Amniotic epithelial cell (primary cell): ENCODE data around the gene DHRS9.
"Not testable (repeated sequence)": the region's sequence is repeated elsewhere in the genome, so short reads cannot be mapped to it uniquely, and the experiment has no call there.

Experiments used
- DNase-seq: peaks from one replicate; pipeline ENCODE4 v3.0.0-alpha.2; 2010; ENCODE audit warnings: low read depth

DHRS9 gene

DNA sequence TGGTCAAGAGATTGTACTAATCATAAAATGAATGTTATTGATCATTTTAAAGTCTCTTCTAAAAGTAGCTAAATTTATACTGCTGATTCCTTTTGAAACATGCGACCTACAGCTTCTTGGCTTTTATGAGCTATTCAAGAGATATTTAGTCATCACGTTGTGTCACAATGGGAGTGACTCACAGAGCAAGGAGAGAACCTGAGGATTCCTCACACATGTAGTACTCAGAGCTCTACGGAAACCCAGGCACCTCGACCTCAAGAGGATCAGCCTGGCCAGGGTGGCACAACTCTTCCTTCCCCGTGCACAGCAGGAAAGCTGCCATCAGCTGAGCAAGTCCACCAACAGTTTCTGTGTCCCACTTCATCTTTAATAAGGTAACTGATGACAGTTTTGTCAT, at the start of gene DHRS9:
TSS of gene DHRS9 (plus strand) at position 223 of the 400 bp plus-strand sequence. CDS start 12,019 bp downstream, outside the sequence.
- peak; percentile 87 for DNase-seq

GRCh38 chr2:169023161-169023560, 46.2 kb upstream of the DHRS9 start:
- no peak for DNase-seq

- peak; percentile 28 for DNase-seq
These were observed 43.3 kb upstream of the DHRS9 start for GRCh38 chr2:169026056-169026455.

DNA sequence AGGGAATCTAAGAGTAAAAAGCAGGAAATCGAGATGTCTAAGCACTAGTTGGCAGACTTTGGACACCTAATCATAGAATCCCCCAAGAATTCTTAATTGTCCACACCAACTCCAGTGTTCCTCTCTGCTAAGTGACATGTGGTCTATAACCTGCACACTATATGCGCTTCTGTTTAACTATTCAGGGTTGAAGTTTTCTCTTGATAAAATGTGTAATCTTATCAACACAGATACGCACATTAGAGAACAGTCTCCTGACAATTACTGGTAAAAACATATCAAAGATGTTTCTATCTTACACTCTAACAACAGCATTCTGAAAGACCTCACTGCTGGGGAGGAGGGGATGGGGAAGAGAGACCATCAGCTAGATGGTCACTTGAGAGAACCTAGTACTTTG, 42.1 kb upstream of the DHRS9 start:
- no peak for DNase-seq

DNA sequence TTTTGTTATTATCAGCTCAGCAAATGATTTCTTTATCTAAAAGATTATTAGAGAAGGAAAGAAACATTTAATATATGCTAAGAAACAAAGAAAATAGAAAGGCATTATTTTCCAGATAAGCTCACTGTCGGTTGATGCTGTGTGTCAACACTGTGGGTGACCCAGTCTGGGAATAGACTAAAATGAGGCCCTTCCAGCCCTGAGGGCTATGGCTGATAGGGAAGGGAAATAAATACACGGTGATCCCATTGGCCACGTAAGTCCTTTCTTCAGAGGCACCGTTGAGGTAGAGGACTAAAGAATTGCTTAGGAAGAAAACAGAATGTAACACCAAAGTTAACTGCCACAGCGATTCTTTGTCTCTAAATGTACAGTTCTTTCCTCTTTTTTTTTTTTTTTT, 40.0 kb upstream of the DHRS9 start:
- DNase-seq = no peak

- DNase-seq = no peak
These were observed 38.2 kb upstream of the DHRS9 start, which contains the start of gene ABCB11 for GRCh38 chr2:169031202-169031601. Gene ABCB11, minus strand, starts transcription at chr2:169031324. Its CDS starts 13,199 bp downstream, at chr2:169018125.

DNA sequence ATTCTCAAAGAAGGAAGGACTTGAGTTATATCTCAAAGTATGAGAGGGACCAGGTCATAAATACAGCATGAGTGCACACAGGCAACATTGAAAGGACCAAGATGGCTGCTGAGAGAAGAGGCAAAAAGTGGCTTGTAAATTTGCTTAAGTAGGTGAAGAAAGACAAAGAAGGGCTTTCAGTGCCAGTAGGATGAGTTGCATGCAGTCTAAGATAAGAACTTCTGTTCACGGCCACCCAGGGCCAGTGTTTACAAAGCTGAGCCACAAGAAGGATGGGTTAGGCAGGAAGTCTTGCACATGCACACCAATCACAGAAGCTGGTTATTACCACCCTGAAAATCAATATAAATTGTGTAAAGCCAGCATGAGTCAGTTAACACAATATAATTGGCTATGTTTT, 35.1 kb upstream of the DHRS9 start:
- DNase-seq = peak; percentile 72

GRCh38 chr2:169034984-169035544, 34.3 kb upstream of the DHRS9 start:
- DNase-seq = no peak

DNA sequence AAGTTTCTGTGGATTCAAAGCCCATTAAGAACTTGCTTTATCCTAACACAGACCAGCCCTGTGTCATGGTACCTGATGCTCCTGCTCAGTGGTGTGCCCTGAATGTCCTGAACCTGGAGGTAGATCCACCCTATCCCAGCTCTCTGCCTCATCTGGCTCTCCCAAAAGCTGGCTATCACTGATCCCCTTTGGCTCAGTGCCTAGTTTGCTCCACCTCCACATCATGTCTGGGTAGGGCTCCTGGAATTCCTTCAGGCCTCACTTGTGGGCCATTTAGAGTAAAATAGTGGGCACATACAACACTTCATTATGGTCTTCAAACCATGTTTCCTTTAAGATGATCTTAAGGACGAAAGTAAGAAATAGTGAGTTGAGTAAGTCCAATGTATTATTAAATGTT, 33.5 kb upstream of the DHRS9 start:
- no peak for DNase-seq

DNA sequence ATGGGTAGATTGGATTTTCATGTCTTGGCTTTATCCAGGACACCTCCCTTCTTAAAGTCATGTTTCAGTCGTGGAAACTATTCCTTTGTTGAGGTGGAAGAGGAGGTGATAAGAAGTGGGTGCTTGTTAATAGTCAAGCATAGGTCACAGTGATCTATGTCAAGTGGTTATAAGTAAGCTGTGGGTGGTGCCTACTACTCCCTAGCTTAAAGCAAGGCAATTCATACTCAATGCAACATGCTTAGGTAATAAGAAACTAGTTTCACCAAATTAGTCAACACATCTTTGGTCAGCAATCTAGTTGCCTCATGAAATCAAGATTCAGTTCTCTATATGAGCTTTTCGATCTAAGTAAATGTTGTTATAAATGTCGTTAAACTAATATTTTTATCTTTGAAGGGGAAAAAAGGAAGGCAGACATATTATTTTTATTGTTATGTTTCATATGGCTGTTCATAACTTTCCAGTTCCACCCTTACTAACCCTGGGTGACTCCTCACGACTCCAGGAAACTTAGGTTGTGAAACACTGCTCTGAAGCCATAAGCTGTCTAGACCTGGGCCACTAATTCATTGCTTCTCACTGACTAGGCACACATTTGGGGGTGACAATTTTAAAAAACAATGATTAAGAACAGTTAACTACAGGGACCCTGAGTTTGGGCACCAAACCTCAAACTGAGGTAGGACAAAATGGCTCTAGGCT, 32.5 kb upstream of the DHRS9 start:
- no peak for DNase-seq

DNA sequence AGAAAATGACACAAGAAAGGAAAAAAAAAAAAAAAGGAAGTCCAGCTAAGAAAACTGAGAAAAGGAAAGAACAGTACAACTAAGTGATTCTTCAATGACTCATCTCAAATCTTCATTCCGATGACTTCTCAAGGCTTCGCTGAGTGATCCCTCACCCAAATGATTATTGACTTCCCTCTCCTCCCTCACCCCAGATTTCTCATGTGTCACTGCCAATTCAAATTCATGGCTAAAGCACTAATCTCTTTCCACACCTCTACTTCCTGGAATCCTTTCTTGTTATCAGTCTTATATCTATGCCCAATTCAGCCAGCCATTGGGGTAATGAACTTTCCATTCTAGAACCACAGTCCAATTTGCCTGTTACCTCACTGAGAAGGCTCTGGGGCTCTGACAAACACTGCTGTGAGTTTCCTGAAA, 31.0 kb upstream of the DHRS9 start:
- DNase-seq = peak; percentile 57

- DNase-seq = no peak
These were observed 29.7 kb upstream of the DHRS9 start for GRCh38 chr2:169039702-169040101.

DNA sequence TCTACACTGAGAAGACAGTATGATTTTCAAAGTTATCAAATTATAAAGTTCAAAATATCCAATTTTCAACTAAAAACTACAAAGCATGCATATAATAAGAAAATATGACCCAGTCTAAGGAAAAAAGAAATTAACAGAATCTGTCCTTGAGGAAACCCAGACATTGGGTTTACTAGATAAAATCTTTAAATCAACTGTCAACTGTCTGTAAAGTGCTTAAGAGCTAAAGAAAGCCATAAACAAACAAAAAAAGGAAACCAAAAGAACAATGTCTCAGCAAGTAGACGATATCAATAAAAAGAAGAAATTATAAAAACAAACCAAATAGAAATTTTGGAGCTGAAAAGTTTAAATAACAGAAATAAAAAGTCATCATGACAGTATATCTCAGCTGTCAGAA, 27.8 kb upstream of the DHRS9 start:
- no peak for DNase-seq

- no peak for DNase-seq
These were observed 26.5 kb upstream of the DHRS9 start for GRCh38 chr2:169042856-169043255.

DNA sequence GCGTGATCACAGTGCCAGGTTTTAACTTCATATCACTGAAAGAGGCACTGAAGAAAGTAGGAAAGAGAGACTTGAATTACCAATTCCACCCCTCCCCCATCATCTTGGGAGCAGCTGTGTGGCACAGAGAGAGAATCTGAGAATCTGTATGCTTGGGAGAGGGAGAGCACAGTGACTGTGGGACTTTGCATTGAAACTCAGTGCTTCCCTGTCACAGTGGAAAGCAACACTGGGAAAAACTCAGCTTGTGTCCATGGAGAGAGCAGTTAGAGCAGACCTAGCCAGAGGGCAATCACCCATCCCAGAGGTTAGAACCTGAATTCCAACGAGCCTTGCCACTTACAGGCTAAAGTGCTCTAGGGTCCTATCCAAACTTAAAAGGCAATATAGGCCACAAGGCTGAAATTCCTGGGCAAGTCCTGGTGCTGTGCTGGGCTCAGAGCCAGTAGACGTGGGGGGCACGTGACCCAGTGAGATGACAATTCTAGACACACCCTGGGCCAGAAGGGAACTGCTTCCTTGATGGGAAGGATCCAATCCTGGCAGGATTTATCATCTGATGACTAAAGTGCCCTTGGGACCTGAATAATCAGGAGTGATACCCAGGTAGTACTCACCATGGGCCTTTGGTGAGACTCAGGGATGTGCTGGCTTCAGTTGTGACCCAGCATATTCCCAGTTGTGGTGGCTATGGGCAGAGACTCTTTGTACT, 22.8 kb upstream of the DHRS9 start:
- DNase-seq = no peak

DNA sequence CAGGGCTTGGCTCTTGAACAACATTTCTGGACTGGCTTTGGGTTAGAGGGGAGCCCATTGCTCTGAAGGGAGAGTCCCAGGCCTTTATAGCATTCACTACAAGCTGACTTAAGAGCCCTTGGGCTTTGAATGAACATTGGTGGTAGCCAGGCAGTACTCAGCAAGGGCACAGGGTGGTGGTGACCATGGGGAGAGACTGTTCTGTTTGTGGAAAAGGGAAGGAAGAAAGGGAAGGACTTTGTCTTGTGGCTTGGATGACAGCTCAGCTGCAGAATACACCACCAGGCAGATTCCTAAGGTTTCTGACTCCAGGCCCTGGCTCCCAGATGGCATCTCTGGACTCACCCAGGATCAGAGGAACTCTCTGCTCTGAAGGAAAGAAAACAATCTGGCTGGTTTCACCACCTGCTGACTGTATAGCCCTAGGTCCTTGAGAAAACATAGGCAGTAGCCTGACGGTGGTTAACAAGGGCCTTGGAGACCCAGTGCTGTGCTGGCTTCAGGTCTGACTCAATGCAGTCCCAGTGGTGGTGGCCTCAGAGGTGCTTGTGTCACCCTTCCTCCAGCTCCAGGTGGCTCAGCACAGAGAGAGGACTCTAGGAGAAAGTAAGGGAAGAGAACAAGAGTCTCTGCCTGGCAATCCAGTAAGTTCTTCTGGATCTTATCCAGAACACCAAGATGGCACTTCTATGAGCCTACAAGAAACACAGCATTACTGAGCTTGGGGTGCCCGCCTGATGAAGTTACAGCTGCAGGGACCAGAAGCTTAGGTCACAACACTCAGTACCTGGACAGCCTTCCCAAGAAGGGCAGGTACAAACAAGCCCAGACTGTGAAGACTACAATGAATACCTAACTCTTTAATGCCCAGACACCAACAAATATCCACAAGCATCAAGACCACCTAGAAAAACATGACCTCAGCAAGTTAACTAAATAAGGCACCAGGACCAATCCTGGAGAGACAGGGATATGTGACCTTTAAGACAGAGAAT, 21.8 kb upstream of the DHRS9 start:
- no peak for DNase-seq

DNA sequence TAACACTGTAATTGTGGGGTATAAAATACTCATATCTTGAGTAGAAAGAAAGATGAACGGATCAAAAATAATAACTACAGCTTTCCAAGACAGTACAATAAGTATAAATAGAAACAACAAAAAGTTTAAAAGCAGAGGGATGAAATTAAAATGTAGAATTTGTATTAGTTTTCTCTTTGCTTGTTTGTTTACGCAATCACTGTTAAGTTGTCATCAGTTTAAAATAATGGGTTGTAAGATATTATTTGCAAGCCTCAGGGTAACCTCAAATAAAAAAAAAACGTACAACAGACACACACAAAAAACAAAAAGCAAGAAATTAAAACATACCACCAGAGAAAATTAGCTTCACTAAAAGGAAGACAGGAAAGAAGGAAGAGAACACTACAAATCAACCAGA, 20.2 kb upstream of the DHRS9 start:
- DNase-seq = no peak

GRCh38 chr2:169050476-169051240, 18.7 kb upstream of the DHRS9 start:
- DNase-seq = peak; percentile 74

DNA sequence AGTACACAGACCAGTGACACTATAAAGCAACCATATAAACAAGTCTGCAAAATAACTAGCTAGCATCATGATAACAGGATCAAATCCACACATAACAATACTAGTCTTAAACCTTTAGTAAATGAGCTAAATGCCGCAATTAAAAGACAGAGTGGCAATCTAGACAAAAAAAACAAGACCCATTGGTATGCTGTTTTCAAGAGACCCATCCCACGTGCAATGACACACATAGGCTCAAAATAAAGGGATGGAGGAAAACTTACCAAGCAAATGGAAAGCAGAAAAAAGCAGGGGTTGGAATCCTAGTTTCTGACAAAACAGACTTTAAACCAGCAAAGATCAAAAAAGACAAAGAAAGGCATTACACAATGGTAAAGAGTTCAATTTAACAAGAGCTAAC, 14.8 kb upstream of the DHRS9 start:
- DNase-seq = not testable (repeated sequence)

- not testable (repeated sequence) for DNase-seq
These were observed 5.2 kb upstream of the DHRS9 start for GRCh38 chr2:169064199-169064598.

- DNase-seq = no peak
These were observed 3.9 kb upstream of the DHRS9 start for GRCh38 chr2:169065422-169065821.
